TTC549 (cell line): ENCODE measurements around the gene DCLK2.

Source experiments
- FAIRE-seq: peaks from 2 replicates; lab custom pipeline; 2012; peaks lifted over from hg19 to GRCh38; lab: Jason Lieb, UNC

Gene DCLK2

GRCh38 chr4:150117629-150118028, 39.4 kb downstream of the DCLK2 start:
- FAIRE-seq: no peak

DNA sequence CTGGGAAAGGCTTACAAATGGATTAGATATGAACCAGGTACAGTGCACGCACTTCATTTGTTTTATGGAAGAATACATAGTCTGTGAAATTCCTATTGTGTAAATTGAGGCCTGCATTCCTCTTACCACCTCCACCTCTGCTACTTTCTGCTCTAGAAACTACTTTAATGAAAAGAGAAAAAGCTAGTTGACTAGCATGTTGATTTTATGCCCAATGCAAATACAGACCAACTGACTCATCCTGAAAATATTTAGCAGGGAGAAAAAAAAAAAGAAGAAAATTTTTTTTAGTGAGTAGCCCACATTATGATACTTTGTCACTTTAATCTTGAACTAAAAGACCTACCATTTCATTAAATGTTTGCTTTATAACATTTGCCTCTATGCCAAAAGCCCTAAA, 41.2 kb downstream of the DCLK2 start:
- FAIRE-seq: no peak

DNA sequence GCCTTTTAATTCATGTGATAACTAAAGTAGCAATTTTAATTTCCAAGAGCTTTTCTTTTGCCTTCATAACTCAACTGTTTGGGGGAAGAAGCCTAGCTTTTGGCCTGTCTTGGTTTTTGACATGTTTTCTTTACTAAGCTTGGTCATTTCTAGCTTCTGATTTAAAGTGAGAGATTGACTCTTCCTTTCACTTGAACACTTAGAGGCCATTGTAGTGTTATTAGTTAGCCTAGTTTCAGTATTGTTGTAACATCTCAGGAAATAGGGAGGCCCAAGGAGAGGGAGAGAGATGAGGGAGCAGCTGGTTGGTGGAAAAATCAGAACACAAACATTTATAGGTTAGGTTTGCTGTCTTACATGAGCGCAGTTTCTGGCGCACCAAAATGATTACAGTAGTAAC, 44.8 kb downstream of the DCLK2 start:
- no peak for FAIRE-seq

- FAIRE-seq: no peak
These were observed 45.8 kb downstream of the DCLK2 start for GRCh38 chr4:150123796-150124677.

DNA sequence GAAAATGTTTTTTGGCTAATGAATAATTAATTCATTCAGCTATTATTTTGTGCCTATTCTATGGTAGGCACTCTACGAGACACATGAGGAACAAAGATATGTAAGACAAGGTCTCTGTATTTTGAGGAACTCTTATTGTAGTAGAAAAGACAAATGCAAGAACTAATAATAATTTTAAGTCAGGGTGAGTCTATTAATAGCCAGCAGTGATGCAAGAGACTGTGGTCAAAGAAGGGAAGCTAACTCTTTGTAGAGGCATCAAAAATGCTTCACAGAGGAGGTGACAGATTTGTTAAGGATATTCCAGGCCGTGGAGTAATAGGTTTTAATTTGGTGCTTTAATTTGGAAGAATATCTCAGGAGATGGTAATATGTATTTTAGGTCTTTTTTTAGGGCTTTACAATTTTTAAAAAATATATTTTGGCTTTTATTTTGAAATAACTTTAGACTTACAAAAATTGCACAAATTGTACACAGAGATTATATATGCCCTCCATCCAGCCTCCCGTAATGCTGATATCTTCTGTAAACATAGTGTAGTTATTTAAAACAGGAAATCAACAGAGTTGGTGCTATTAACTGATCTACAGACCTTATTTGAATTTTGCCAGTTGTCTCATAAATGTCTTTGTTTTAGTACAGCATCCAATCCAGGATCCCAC, 48.1 kb downstream of the DCLK2 start:
- no peak for FAIRE-seq

DNA sequence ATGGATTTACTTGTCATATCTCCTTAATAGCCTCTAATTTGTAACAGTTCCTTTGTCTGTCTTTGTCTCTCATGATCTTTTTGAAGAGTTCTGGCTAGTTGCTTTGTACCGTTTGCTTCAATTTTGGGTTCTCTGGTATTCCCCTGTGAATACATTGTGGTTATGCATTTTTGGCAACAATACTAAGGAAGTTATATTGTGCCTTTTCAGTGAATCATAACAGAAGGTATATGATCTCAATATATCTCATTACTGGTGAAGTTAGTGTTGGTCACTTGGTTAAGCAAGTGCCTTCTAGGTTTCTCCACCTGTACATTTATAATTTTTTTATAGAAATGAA, 48.6 kb downstream of the DCLK2 start:
- no peak for FAIRE-seq

GRCh38 chr4:150127757-150128156, 49.5 kb downstream of the DCLK2 start:
- no peak for FAIRE-seq

DNA sequence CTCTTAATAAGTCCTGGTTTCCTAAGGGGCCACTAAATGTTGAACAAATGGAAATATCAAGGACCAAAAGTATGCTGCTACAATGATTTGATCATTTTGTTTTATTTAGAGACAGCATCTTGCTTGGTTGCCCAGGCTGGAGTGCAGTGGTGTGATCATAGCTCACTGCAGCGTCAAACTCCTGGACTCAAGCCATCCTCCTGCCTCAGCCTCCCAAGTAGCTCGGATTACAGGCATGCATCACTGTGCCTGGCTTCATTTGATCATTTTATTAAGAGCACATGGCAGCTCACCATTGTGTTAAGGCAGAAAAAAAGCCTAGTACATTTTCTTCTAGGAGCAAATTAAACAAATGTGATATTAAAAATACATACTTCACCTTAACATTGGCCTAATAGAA, 52.7 kb downstream of the DCLK2 start:
- FAIRE-seq: no peak

DNA sequence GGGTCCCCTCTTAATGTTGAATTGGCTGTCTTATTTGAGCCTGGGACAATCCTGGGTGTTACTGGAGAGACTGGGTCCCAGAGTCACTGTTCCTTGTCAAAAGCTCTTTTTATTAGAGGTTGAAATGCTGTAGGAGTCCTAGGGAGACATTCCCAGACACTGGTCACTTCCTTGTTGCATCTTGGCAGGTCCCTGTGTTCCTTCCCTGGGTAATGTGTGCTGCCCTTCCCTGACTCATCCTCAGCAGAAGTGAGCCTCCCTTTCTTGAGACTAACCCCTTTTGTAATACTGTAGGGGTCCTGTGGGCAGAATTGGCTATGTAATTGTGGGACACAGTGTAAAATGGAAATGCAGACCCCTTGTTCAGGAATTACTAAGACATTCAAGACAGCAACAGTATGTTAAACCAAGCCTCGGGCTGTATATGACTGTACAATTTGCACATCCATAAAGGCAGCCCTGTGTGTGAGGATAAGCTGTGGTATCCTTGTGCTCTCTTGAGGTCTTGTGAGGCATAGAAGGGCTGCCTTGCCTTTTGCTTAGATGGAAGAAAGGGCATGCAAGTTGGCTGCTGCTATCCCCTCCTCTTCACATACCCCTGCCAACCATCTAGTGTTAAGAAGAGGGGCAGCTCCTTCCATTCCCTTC, 53.5 kb downstream of the DCLK2 start:
- FAIRE-seq: no peak

GRCh38 chr4:150133605-150134004, 55.4 kb downstream of the DCLK2 start:
- FAIRE-seq: no peak

DNA sequence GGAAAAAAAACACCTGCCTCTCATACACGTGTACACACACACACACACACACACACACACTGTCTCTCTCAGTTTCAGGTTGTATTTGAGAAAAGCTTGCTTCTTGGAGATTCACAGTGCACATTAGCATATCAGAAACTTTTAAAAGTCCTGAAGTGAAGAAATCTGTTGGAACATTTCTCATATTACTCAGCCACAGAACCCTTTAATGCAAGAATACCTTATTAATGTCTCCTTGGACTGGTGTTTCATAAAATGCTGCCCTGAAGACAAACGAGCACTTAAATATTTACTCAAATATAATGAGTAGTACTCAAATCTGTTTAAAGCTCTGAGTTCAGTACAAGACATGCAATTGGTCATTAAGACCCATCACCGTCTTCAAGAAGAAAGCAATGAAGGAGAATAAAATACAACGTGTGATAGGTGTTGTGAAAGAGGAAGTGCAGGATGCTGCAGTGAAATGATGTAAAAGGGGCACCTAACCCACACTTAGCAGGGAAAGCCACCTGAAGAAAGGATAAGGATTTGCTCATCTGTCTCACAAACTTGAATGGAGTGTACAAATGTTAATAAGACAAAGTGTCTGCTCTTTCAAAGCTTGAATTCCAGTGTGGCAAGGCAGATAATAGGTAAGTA, 57.0 kb downstream of the DCLK2 start:
- no peak for FAIRE-seq

GRCh38 chr4:150136036-150136435, 57.8 kb downstream of the DCLK2 start:
- FAIRE-seq: no peak

DNA sequence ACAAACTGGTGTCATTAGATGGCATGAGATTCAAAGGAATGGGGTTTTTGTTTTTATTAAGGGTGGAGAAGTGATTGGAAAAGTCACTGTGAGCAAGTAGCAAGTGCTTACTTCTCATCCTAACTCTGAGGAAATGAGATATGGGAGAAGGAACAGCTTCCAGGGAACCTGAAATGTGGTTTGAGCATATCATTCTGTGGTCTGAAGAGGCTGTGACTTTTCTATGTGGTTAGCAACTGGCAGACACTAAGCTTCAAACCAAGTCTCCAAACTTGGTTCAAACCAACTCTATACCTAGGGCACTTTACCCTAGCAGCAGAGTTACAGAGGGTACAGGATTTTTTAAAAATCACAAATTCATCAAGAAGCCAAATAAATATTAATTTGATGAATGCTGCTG, 58.2 kb downstream of the DCLK2 start:
- no peak for FAIRE-seq

DNA sequence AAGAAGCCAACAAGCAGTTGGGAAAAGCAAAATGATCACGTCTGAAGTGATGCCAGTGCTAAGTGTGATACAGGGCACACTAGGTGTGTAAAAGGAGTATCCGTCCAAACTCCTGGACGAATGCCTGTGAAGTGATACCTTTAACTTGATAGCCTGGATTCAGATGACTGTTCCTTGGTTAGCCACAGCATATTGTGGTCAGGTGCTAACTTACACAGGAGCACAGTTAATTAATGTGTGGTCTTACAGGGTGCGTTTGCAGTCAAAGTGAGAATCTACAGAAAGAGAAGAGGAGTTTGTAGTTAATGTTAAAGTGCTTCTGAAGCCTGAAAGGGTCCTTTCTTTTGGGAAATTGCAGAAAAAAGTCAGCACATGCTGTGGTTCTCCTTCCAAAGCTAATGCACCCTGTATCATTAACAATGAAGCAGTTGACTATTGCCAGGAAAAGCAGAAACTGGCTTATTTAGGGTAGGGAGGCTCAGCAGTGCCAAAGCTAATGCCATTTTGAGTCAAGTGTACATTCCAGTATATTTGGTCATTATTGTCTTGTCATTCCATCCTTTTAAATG, 61.1 kb downstream of the DCLK2 start:
- FAIRE-seq: no peak

- FAIRE-seq: no peak
These were observed 62.6 kb downstream of the DCLK2 start for GRCh38 chr4:150140774-150141400.

- FAIRE-seq: no peak
These were observed 63.5 kb downstream of the DCLK2 start for GRCh38 chr4:150141756-150142155.

DNA sequence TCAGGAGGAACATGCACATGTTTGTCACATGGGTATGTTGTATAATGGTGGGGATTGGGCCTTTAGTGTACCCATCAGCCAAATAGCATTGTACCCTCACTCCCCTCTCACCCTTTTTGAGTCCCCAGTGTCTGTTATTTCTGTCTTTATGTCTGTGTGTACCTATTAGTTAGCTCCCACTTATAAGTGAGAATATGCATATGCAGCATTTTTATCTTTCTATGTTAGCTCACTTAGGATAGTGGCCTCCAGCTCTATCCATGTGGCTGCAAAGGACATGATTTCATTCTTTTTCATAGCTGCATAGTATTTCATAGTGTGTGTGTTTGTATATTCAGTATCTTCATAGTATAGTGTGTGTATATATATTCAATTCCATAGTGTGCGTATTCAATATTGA, 64.6 kb downstream of the DCLK2 start:
- FAIRE-seq: no peak

DNA sequence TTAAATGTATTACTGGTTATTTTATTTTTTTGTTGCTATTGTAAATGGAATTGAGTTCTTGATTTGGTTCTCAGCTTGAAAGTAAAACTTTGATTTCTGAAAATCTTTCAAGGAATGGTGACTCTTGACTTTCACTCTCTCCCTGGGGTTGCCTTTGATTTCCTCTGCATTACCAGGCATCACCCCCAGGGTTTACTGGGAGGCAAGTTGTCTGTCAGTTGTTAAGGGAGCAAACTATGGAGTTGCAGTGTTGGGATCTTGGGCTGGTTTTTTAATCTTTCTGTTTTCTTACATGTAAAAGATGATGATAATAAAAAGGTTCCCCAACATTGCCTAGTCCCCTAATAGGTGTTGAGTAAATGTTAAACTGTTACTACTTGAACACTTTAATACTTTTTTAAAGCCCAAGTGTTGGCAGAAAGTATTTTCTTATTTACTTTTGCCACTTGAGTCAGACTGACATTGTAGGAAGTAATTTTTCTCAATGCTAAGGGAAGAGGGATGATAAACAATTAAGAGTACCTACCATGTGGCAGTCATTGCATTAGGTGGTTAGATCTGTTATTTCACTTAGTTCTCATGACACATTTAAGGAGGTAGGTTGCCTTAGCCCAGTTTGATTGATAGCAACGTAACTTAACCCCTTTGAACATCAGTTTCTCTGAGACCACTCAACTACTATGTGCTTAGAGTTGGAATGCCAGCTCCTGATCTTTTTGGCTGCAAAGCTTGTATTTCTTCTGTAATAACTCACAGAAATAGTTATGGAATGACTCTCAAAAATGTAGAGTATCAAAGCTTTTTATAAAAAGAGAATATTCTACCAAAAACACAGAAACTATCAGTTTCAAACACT, 67.1 kb downstream of the DCLK2 start:
- FAIRE-seq: no peak

DNA sequence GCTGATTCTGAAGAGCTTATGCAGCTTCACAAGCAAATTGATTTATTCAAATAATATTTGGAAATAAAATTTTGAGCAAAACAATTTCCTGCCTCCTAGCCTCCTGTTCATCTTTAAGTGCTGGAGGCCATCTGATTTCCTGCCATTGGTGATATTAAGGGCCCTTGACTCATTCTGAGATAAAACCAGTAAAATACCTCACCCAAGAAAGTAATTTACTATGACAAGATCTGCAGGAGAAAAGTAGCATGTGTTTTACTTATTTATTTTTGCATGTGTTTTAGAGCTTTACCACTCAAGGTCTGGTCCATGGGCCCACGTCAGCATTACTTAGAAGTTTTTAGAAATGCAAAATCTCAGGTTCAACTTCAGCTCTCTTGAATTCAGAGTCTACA, 67.7 kb downstream of the DCLK2 start:
- FAIRE-seq: no peak

GRCh38 chr4:150149381-150149780, 71.1 kb downstream of the DCLK2 start:
- FAIRE-seq: no peak

GRCh38 chr4:150150629-150151062, 72.4 kb downstream of the DCLK2 start:
- no peak for FAIRE-seq
